OCI-LY1 (cell line): ENCODE data around the gene BBX.

ENCODE experiments used
- H2AFZ ChIP-seq: fragments of 200-600 bp; sonication (generic), shearing (Covaris generic); 2 replicates; pipeline ENCODE4 v1.6.0; 2014; ENCODE audit warnings: antibody characterized with exemption, mild to moderate bottlenecking, low read length
- H3F3A ChIP-seq: fragments of 200-600 bp; sonication (generic), shearing (Covaris generic); 2 replicates; pipeline ENCODE4 v1.6.0; 2014; ENCODE audit warnings: mild to moderate bottlenecking, antibody characterized with exemption, low read length, moderate library complexity; ENCODE audit not compliant: insufficient read depth
- H3K27ac ChIP-seq: fragments of 200-600 bp; sonication (generic); 2 replicates; pipeline ENCODE4 v1.5.1; 2014; ENCODE audit warnings: low read length, mixed run types, mild to moderate bottlenecking, low read depth; ENCODE audit not compliant: poor library complexity, severe bottlenecking
- H3K27me3 ChIP-seq: fragments of 200-600 bp; sonication (generic); 2 replicates; pipeline ENCODE4 v1.6.0; 2014; ENCODE audit warnings: antibody characterized with exemption, mild to moderate bottlenecking, low read length, moderate library complexity; ENCODE audit not compliant: insufficient read depth
- H3K36me3 ChIP-seq: fragments of 200-600 bp; sonication (generic); 2 replicates; pipeline ENCODE4 v1.6.1; 2014; ENCODE audit warnings: mild to moderate bottlenecking, antibody characterized with exemption, low read length, moderate library complexity, mixed read lengths; ENCODE audit not compliant: insufficient read depth
- H3K4me1 ChIP-seq: fragments of 200-600 bp; sonication (generic); 2 replicates; pipeline ENCODE4 v1.5.1; 2014; ENCODE audit warnings: mild to moderate bottlenecking, low read length, moderate library complexity; ENCODE audit not compliant: insufficient read depth, severe bottlenecking
- H3K4me2 ChIP-seq: fragments of 200-600 bp; sonication (generic), shearing (Covaris generic); 2 replicates; pipeline ENCODE4 v1.6.1; 2014; ENCODE audit warnings: low read length
- H3K4me3 ChIP-seq: fragments of 200-600 bp; sonication (generic); 2 replicates; pipeline ENCODE4 v1.5.1; 2014; ENCODE audit warnings: low read length, low read depth, mild to moderate bottlenecking, mixed read lengths; ENCODE audit not compliant: poor library complexity, severe bottlenecking
- H3K79me2 ChIP-seq: fragments of 200-600 bp; shearing (Covaris generic); 2 replicates; pipeline ENCODE4 v1.6.1; 2016; ENCODE audit warnings: mixed run types, low read length, mixed read lengths; ENCODE audit not compliant: insufficient read depth
- H3K9ac ChIP-seq: fragments of 200-600 bp; sonication (generic), shearing (Covaris generic); 2 replicates; pipeline ENCODE4 v1.6.1; 2014; ENCODE audit warnings: mild to moderate bottlenecking, low read length, mixed read lengths
- H3K9me2 ChIP-seq: fragments of 200-600 bp; sonication (generic), shearing (Covaris generic); 2 replicates; pipeline ENCODE4 v1.6.1; 2014; ENCODE audit warnings: low read depth, mild to moderate bottlenecking, low read length, mixed read lengths
- H3K9me3 ChIP-seq: fragments of 200-600 bp; shearing (Covaris generic); 2 replicates; pipeline ENCODE4 v1.6.1; 2014; ENCODE audit warnings: low read length, mixed read lengths
- H4K20me1 ChIP-seq: fragments of 200-600 bp; sonication (generic), shearing (Covaris generic); 2 replicates; pipeline ENCODE4 v1.6.0; 2016; ENCODE audit warnings: mild to moderate bottlenecking, low read length; ENCODE audit not compliant: insufficient read depth
- EZH2 ChIP-seq: fragments of 200-600 bp; sonication (generic), shearing (Covaris generic); IDR thresholded peaks from 2 replicates; pipeline ENCODE4 v1.8.0; 2017; ENCODE audit warnings: borderline replicate concordance, mixed run types, mild to moderate bottlenecking, antibody characterized with exemption, low read length, moderate library complexity, mixed read lengths
- TF ChIP-seq, protein P1 (sequence below): fragments of 200-600 bp; sonication (generic), shearing (Covaris generic); IDR thresholded peaks from 2 replicates; pipeline ENCODE4 v1.5.1; 2017; ENCODE audit warnings: mild to moderate bottlenecking, antibody characterized with exemption, low read length, moderate library complexity, mixed read lengths

The BBX gene

GRCh38 chr3:107493134-107493533 is 29.6 kb upstream of the BBX start:
- Histone ChIP-seq H3K9me3 (no peaks in the 10 kb centered on the region), H3K27ac (no peak overlapping the region), H3K4me3 (no peak overlapping the region), H3K4me2 (no peak overlapping the region), H3K4me1 (peaks cover 3% of the 10 kb centered on the region), H3K79me2 (no peaks in the 10 kb centered on the region), H3F3A (no peaks in the 10 kb centered on the region), H4K20me1 (no peaks in the 10 kb centered on the region), H3K9ac (no peak overlapping the region), H3K36me3 (no peaks in the 10 kb centered on the region), H2AFZ (no peak overlapping the region), H3K27me3 (no peaks in the 10 kb centered on the region), H3K9me2 (no peaks in the 10 kb centered on the region)
- TF ChIP-seq, protein P1, sequence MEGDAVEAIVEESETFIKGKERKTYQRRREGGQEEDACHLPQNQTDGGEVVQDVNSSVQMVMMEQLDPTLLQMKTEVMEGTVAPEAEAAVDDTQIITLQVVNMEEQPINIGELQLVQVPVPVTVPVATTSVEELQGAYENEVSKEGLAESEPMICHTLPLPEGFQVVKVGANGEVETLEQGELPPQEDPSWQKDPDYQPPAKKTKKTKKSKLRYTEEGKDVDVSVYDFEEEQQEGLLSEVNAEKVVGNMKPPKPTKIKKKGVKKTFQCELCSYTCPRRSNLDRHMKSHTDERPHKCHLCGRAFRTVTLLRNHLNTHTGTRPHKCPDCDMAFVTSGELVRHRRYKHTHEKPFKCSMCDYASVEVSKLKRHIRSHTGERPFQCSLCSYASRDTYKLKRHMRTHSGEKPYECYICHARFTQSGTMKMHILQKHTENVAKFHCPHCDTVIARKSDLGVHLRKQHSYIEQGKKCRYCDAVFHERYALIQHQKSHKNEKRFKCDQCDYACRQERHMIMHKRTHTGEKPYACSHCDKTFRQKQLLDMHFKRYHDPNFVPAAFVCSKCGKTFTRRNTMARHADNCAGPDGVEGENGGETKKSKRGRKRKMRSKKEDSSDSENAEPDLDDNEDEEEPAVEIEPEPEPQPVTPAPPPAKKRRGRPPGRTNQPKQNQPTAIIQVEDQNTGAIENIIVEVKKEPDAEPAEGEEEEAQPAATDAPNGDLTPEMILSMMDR, result no peak
- no peak for TF ChIP-seq EZH2

DNA sequence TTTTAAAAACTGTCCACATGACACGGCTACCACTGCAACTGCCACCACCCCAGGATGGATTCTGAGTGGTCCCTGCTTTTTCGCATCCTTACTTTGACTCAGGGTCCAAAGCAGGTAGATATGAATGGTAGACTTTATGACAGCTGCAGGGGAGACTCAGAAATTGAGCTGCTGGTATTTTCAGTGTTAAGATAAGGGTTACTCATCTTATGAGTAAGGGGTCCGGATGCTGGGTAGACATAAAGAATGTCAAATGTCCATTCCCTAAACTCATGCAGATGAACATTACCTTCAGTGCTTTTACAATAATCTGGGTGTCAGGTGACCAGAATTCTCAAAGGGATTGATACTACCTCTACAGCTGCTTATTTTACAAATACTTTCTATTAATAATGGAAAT is 25.9 kb upstream of the BBX start:
- Histone ChIP-seq H3K9me2 (no peaks in the 10 kb centered on the region), H3K79me2 (no peaks in the 10 kb centered on the region), H3K27me3 (no peaks in the 10 kb centered on the region), H3K9me3 (no peaks in the 10 kb centered on the region), H3K4me3 (no peak overlapping the region), H3K36me3 (no peaks in the 10 kb centered on the region), H2AFZ (no peak overlapping the region), H3K4me2 (no peak overlapping the region), H4K20me1 (no peaks in the 10 kb centered on the region), H3K9ac (no peak overlapping the region), H3F3A (no peaks in the 10 kb centered on the region), H3K27ac (no peak overlapping the region), H3K4me1 (peaks cover 3% of the 10 kb centered on the region)
- TF ChIP-seq, protein P1, result no peak
- TF ChIP-seq EZH2, result no peak

- Histone ChIP-seq H3K36me3 (no peaks in the 10 kb centered on the region), H3K79me2 (no peaks in the 10 kb centered on the region), H3K4me1 (peaks cover 3% of the 10 kb centered on the region), H3K4me3 (no peak overlapping the region), H3K27me3 (no peaks in the 10 kb centered on the region), H3K27ac (no peak overlapping the region), H4K20me1 (no peaks in the 10 kb centered on the region), H3K4me2 (no peak overlapping the region), H3K9me3 (no peaks in the 10 kb centered on the region), H3K9me2 (no peaks in the 10 kb centered on the region), H3F3A (no peaks in the 10 kb centered on the region), H2AFZ (no peak overlapping the region), H3K9ac (no peak overlapping the region)
- TF ChIP-seq EZH2, result no peak
- TF ChIP-seq, protein P1, result no peak
These were observed 24.1 kb upstream of the BBX start for GRCh38 chr3:107498646-107499045.
